ENCODE results near the gene MRFAP1L1. TPM values are rescaled to one million over a fixed set of nuclear protein-coding genes. Genes with fewer than 3 reads are reported as not detected.

Gene MRFAP1L1
- total RNA-seq, 1 donor from 2014 or later: 46.6 TPM

GRCh38 chr4:6716018-6716911, 6.6 kb upstream of the MRFAP1L1 start, which contains the start of gene BLOC1S4:
BLOC1S4 (plus strand) TSS chr4:6716174; CDS start chr4:6716210, 36 bp downstream.
- intact Hi-C loops (cut with DNase I): no loop called here

GRCh38 chr4:6715704-6716017, 6.0 kb upstream of the MRFAP1L1 start:
- Histone ChIP-seq H3K36me3 (peaks cover 10% of the 10 kb centered on the region), H3K4me3 (peak overlapping the region; percentile 77), H3K27ac (peak overlapping the region; percentile 93), H3K9me3 (no peaks in the 10 kb centered on the region), H3K4me1 (peaks cover 16% of the 10 kb centered on the region), H3K27me3 (no peaks in the 10 kb centered on the region)
- DNase-seq (no peak), ATAC-seq (no peak)
- intact Hi-C loops (cut with DNase I): no loop called here
- no peak for TF ChIP-seq CTCF (IDR thresholded peaks at IDR 0.05)

More at GRCh38 chr4:6716018-6716911, 6.6 kb upstream of the MRFAP1L1 start, which contains the start of gene BLOC1S4:
- Histone ChIP-seq H3K4me3 (peak within 1 kb of the TSS; percentile 77), H3K27ac (peak within 1 kb of the TSS; percentile 93), H3K4me1 (peaks cover 16% of the 10 kb centered on the region), H3K36me3 (peaks cover 10% of the 10 kb centered on the region), H3K9me3 (no peaks in the 10 kb centered on the region), H3K27me3 (no peaks in the 10 kb centered on the region)
- DNase-seq (peak; percentile 94), ATAC-seq (peak; percentile 97)
- peak; percentile 16 for TF ChIP-seq CTCF (IDR thresholded peaks at IDR 0.05)

DNA sequence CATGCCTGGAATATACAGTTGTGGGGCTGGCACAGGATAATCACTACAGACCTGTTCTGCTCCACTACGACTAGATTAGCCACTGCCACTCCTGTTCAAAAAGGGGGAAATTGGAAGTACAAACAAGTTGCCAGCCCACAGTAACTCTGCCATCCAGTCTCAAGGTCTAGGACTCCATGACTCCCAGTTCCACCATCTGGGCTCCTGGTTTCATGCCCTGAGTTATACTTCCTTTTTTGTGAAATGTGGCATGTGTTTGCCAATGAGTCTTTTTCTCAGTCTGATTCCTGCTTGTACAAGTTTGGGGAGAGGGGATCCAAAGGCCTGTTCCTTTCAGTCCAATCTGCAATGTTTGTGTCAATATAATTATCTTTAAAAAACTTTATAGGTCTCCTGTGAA, 5.3 kb upstream of the MRFAP1L1 start:
- Histone ChIP-seq H3K27me3 (no peaks in the 10 kb centered on the region), H3K4me3 (no peak overlapping the region), H3K4me1 (peaks cover 22% of the 10 kb centered on the region), H3K9me3 (no peaks in the 10 kb centered on the region), H3K27ac (no peak overlapping the region), H3K36me3 (peaks cover 10% of the 10 kb centered on the region)
- no peak for TF ChIP-seq CTCF (IDR thresholded peaks at IDR 0.05)
- ATAC-seq (no peak), DNase-seq (no peak)
- intact Hi-C loops (cut with DNase I): no loop called here

DNA sequence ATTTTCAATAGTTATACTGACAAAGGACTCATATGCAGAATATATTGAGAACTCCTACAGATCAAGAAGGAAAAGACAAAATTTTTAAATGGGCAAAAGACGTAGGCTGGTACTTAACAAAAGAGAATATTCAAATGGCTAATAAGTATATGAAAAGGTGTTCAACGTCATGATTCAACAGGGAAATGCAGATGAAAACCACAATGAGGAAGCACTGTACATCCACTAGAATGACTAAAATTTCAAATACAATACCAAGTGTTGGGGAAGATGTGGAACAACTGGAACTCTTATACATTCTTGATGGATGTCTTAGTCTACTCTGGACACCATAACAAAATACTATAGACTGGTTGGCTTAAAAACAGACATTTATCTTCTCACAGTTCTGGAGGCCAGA, 1.3 kb upstream of the MRFAP1L1 start:
- intact Hi-C loops (cut with DNase I): no loop called here
- Histone ChIP-seq H3K9me3 (no peaks in the 10 kb centered on the region), H3K4me1 (peaks cover 26% of the 10 kb centered on the region), H3K27me3 (no peaks in the 10 kb centered on the region), H3K36me3 (no peaks in the 10 kb centered on the region), H3K27ac (no peak overlapping the region), H3K4me3 (no peak overlapping the region)
- no peak for DNase-seq
- no peak for TF ChIP-seq CTCF (IDR thresholded peaks at IDR 0.05)
- no peak for ATAC-seq

DNA sequence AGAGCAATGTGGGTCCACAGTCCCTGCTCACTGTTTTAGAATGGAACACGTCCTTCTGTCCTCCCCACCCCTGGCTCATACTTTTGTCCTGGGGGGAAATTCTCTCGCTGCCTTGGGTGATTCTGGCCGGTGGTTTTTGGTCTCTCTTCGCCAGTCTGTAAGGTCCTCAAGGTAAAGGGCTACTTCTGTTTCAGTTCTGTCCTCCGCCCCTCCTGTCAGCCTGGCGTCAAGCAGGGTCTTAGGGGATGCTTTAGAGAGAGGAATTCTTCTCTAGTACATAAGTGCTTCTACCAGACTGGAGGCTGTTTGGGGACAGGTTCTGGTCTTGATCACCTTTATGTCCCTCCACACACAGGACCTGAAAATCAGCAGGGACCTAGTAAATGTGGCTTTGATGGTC, 617 bp upstream of the MRFAP1L1 start:
- no peak for TF ChIP-seq CTCF (IDR thresholded peaks at IDR 0.05)
- no peaks in the 10 kb centered on the region for H3K9me3 ChIP-seq
- DNase-seq (no peak), ATAC-seq (no peak)
- intact Hi-C loops (cut with DNase I): no loop called here
- H3K4me3 ChIP-seq: peak overlapping the region; percentile 98
- peak overlapping the region; percentile 86 for H3K27ac ChIP-seq
- no peaks in the 10 kb centered on the region for H3K36me3 ChIP-seq
- peaks cover 29% of the 10 kb centered on the region for H3K4me1 ChIP-seq
- no peaks in the 10 kb centered on the region for H3K27me3 ChIP-seq

All from upper lobe of right lung (tissue), 1 donor.